GM12873 (cell line): ENCODE measurements around the gene MYLK3.

Experiments
- TF ChIP-seq, protein P1 (sequence below): IDR thresholded peaks from 2 replicates; pipeline ENCODE4 v1.5.1; 2012; ENCODE audit warnings: low read depth, mild to moderate bottlenecking, moderate library complexity, low read length, control low read depth; ENCODE audit not compliant: insufficient read depth; ENCODE audit errors: missing control alignments

MYLK3 gene

DNA sequence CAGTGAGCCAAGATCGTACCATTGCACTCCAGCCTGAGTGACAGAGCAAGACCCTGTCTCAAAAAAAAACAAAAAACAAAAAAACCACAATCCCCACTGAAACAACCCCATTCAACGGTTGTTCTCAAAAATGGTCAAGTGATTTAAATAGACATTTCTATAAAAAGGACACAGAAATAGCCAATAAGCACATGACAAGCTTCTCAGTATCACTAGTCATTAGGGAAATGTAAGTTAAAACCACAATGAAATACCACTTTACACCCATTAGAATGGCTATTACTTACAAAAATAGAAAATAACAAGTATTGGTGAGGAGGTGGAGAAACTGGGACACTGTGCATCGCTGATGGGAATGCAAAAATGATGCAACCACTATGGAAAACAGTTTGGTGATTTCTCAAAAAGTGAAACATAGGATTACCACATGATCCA, 26.6 kb upstream of the MYLK3 start:
- TF ChIP-seq, protein P1, sequence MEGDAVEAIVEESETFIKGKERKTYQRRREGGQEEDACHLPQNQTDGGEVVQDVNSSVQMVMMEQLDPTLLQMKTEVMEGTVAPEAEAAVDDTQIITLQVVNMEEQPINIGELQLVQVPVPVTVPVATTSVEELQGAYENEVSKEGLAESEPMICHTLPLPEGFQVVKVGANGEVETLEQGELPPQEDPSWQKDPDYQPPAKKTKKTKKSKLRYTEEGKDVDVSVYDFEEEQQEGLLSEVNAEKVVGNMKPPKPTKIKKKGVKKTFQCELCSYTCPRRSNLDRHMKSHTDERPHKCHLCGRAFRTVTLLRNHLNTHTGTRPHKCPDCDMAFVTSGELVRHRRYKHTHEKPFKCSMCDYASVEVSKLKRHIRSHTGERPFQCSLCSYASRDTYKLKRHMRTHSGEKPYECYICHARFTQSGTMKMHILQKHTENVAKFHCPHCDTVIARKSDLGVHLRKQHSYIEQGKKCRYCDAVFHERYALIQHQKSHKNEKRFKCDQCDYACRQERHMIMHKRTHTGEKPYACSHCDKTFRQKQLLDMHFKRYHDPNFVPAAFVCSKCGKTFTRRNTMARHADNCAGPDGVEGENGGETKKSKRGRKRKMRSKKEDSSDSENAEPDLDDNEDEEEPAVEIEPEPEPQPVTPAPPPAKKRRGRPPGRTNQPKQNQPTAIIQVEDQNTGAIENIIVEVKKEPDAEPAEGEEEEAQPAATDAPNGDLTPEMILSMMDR = no peak

DNA sequence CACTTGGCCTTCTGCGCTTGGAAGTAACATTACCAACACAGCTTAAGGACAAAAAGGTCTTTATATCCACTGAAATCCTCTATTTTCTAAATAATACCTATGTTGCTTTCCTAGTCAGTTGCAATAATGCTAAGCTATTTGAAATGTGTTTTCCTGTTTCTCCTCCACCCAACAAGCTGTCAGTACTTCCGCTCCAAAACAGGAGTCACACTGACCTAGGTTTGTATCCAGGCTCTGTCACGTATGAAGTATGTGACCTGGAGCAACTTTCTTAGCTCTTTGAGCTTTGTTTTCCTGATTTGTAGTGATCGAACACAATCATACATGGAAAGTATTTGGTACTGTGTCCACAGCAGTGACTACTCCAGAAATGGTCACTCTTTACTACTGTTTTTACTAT, 24.3 kb upstream of the MYLK3 start:
- TF ChIP-seq, protein P1 = no peak

DNA sequence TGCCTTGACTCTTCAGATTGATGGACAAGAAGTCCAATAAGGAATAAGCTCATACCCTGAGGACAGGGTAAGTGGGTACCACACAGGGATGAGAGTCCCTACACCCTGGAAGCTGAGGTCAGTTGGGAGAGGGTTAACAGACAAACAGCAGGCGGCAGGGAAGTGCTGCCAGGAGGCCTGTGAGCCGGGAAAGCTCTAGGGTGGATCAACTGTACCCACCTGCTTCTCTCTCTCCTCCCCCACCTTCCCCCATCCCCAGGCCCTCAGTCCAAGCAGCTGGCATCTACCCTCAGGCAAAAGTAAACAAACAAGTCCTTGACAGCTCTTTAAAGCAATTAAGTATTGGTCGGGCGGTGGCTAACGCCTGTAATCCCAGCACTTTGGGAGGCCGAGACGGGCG, 20.7 kb upstream of the MYLK3 start:
- TF ChIP-seq, protein P1 = no peak

DNA sequence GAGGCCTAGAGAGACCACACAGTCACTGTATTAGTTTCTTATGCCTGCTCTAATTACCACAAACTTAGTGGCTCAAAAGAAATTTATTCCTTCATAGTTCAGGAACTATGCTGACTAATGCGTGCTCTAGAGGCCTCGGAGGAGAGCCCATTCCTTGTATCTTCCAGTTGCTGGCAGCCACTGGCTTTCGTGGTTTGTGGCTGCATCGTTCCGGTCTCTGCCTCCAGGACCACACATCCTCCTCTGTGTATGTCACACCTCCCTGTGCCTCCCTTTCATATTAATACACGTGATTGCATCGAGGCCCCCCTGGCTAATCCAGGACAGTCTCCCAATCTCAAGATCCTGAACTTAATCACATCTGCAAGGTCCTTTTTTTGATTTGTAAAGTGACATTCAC, 16.9 kb upstream of the MYLK3 start:
- TF ChIP-seq, protein P1 = no peak

DNA sequence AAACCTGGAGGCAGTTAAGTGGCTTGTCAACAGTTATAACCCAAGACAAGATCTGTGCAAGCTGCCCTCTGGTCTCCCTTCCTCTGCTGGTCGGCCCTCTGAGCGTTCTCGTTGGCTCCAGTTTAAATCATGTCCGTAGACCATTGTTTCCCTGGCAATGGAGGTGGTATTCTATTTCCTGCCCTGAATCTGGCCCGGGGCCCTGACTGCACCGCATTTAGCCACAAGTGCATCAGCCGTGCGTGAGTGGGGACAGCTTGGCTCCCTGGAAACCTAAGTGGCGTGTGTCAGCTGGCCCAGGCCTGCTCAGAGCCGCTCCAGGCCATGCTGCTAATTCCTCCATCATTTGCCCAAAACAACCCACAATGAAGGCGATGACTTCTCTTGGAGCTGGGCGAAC, 15.0 kb upstream of the MYLK3 start:
- TF ChIP-seq, protein P1 = no peak

DNA sequence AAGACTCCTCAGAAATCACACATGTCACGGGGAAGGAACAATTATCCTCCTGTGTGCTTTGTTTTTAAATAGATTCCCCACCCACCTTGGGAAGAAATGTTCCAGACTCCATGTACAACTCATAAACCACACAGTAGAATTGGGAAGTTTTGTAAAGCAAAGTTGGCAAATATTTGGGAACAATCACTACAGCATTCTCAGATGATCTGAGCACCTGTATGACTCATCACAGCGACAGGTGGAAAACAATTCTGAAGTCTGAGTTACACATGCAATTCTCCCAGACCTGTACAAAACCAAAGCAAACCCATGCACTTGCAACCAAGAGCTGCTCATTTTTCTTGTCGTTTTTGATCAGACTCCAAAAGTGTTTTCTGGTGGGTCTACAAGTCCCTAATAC, 14.4 kb upstream of the MYLK3 start:
- TF ChIP-seq, protein P1 = no peak

DNA sequence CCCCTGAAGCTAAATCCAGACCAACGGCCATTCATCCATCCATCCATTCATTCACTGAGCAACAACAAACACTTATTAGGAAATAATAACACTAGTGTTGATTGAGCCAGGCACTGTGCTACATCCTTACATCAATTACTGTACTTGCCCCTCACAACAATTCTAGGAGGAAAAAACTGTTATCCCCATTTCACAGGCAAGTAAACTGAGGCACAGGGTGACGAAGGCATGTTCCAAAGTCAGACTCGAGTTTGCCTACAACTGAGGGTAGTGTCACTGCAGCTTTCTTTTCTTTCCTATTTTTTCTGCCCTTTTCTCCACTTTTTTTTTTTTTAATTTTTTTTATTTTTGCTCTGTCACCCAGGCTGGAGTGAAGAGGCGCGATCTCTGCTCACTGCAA, 11.2 kb upstream of the MYLK3 start:
- TF ChIP-seq, protein P1 = no peak

DNA sequence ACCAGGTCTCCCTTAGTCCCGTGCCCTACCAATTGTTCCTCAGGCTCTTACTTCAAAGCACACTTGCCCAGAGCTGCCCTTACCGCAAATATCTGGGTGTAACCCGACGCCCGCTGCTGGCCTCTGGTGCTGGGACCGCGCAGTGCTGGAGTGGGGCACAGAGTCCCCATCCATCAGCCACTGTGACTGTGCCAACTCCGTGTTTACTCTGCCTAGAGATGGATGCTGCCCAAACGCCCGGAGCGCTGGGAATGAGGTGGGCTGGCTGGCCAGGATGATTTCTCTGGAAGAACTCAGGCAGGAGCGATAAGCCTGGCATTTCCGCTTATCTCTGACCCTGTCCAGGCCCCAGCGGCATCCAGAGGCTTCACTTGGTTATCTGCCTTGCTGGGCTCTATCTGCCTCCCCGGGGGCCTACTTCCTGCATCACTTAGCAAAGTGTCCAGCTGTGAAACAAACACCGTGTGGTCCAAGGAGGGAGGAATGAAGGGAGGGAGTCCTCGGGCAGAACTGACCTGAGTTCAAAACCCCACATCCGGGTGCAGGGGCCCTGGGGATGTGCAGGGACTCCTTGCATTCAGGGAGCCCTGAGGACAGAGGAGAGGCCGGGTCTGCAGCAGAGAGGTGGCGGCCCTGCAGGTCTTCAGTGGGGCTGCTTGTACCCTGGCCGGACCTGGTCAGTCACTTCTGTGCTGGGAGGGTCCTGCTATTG, 9.4 kb upstream of the MYLK3 start:
- TF ChIP-seq, protein P1 = no peak
